Measurements from ENCODE around the gene TAT. TPM values are rescaled to one million over a fixed set of nuclear protein-coding genes. Genes with fewer than 3 reads are reported as not detected.

Gene TAT
- total RNA-seq, 1 experiment from 2014 or later: not detected

- peaks cover 29% of the 10 kb centered on the region for H3K4me1 Mint-ChIP-seq (ENCODE audit: low read depth, unreplicated experiment)
- H3K36me3 Mint-ChIP-seq (ENCODE audit: insufficient read depth, unreplicated experiment): peaks cover 17% of the 10 kb centered on the region
- intact Hi-C loops (cut with micrococcal nuclease; ENCODE audit: unreplicated experiment): loop anchor here (10.0 kb wide), 1 partner anchor 176 kb away; no protein-coding TSS in a partner anchor
- no TSS peak for BruUV-seq (replicated peaks)
- CTCF ChIA-PET: interaction anchor here (0.6 kb wide), 1 partner anchor 595 kb away, joined by 4 read pairs; no protein-coding TSS in a partner anchor
- no peak overlapping the region for H3K4me3 Mint-ChIP-seq (ENCODE audit: low read depth, unreplicated experiment)
- H3K9me3 Mint-ChIP-seq (ENCODE audit: low read depth, unreplicated experiment): no peaks in the 10 kb centered on the region
- no peak for DNase-seq
- no peak for TF ChIP-seq CTCF (IDR thresholded peaks at IDR 0.05; ENCODE audit: unreplicated experiment)
- no peaks in the 10 kb centered on the region for H3K27me3 Mint-ChIP-seq (ENCODE audit: unreplicated experiment)
- no peak overlapping the region for H3K27ac Mint-ChIP-seq (ENCODE audit: unreplicated experiment)
Observed at GRCh38 chr16:71568551-71568950, 8.3 kb downstream of the TAT start.

GRCh38 chr16:71567931-71568330, 9.0 kb downstream of the TAT start:
- CTCF ChIA-PET: interaction anchor here (0.6 kb wide), 1 partner anchor 42 kb away, joined by 3 read pairs; no protein-coding TSS in a partner anchor
- Mint-ChIP-seq H3K27me3 (ENCODE audit: unreplicated experiment) (no peaks in the 10 kb centered on the region), H3K36me3 (ENCODE audit: insufficient read depth, unreplicated experiment) (peaks cover 17% of the 10 kb centered on the region), H3K4me3 (ENCODE audit: low read depth, unreplicated experiment) (no peak overlapping the region), H3K9me3 (ENCODE audit: low read depth, unreplicated experiment) (no peaks in the 10 kb centered on the region), H3K27ac (ENCODE audit: unreplicated experiment) (no peak overlapping the region), H3K4me1 (ENCODE audit: low read depth, unreplicated experiment) (peaks cover 23% of the 10 kb centered on the region)
- no peak for TF ChIP-seq CTCF (IDR thresholded peaks at IDR 0.05; ENCODE audit: unreplicated experiment)
- DNase-seq: no peak
- intact Hi-C loops (cut with micrococcal nuclease; ENCODE audit: unreplicated experiment): loop anchor here (10.0 kb wide), 1 partner anchor 177 kb away; no protein-coding TSS in a partner anchor
- BruUV-seq (replicated peaks): no TSS peak

- BruUV-seq (replicated peaks): no TSS peak
- H3K4me3 Mint-ChIP-seq (ENCODE audit: low read depth, unreplicated experiment): peak overlapping the region; percentile 74
- CTCF ChIA-PET: interaction anchor here (0.7 to 2.6 kb wide), 8 partner anchors 8 to 86 kb away, joined by 3 to 144 read pairs (median 6); no protein-coding TSS in a partner anchor
- peaks cover 13% of the 10 kb centered on the region for H3K4me1 Mint-ChIP-seq (ENCODE audit: low read depth, unreplicated experiment)
- intact Hi-C loops (cut with micrococcal nuclease; ENCODE audit: unreplicated experiment): loop anchor here (1.0 to 10.0 kb wide), 3 partner anchors 45 to 179 kb away; no protein-coding TSS in a partner anchor
- H3K27ac Mint-ChIP-seq (ENCODE audit: unreplicated experiment): peak overlapping the region; percentile 92
- no peak for DNase-seq
- no peak for TF ChIP-seq CTCF (IDR thresholded peaks at IDR 0.05; ENCODE audit: unreplicated experiment)
- H3K36me3 Mint-ChIP-seq (ENCODE audit: insufficient read depth, unreplicated experiment): peaks cover 17% of the 10 kb centered on the region
- H3K27me3 Mint-ChIP-seq (ENCODE audit: unreplicated experiment): no peaks in the 10 kb centered on the region
- H3K9me3 Mint-ChIP-seq (ENCODE audit: low read depth, unreplicated experiment): peaks cover 4% of the 10 kb centered on the region
Observed at GRCh38 chr16:71565812-71566700, 10.8 kb downstream of the TAT start.

GRCh38 chr16:71564335-71564967, 12.4 kb downstream of the TAT start:
- intact Hi-C loops (cut with micrococcal nuclease; ENCODE audit: unreplicated experiment): loop anchor here (1.0 to 10.0 kb wide), 2 partner anchors 49 to 180 kb away; no protein-coding TSS in a partner anchor
- H3K9me3 Mint-ChIP-seq (ENCODE audit: low read depth, unreplicated experiment): peaks cover 4% of the 10 kb centered on the region
- H3K27ac Mint-ChIP-seq (ENCODE audit: unreplicated experiment): peak overlapping the region; percentile 92
- peaks cover 13% of the 10 kb centered on the region for H3K4me1 Mint-ChIP-seq (ENCODE audit: low read depth, unreplicated experiment)
- no peaks in the 10 kb centered on the region for H3K27me3 Mint-ChIP-seq (ENCODE audit: unreplicated experiment)
- no peak for DNase-seq
- H3K4me3 Mint-ChIP-seq (ENCODE audit: low read depth, unreplicated experiment): peak overlapping the region; percentile 74
- TF ChIP-seq CTCF (IDR thresholded peaks at IDR 0.05; ENCODE audit: unreplicated experiment): no peak
- H3K36me3 Mint-ChIP-seq (ENCODE audit: insufficient read depth, unreplicated experiment): peaks cover 17% of the 10 kb centered on the region
- CTCF ChIA-PET: interaction anchor here (0.6 to 2.6 kb wide), 13 partner anchors 9 to 397 kb away, joined by 3 to 144 read pairs (median 6); partner anchors contain the start of genes CHST4 and MARVELD3
- TSS peak; percentile 95 for BruUV-seq (replicated peaks)

All from Calu3 (cell line).